Medulla oblongata (tissue), 1 donor: ENCODE data around the gene NUDCD3.
"Not testable (repeated sequence)": the region's sequence is repeated elsewhere in the genome, so short reads cannot be mapped to it uniquely, and the experiment has no call there.

ENCODE experiments used
- DNase-seq: peaks from one replicate; pipeline ENCODE4 v3.0.0-alpha.2; 2015; ENCODE audit errors: extremely low spot score

NUDCD3 gene

DNA sequence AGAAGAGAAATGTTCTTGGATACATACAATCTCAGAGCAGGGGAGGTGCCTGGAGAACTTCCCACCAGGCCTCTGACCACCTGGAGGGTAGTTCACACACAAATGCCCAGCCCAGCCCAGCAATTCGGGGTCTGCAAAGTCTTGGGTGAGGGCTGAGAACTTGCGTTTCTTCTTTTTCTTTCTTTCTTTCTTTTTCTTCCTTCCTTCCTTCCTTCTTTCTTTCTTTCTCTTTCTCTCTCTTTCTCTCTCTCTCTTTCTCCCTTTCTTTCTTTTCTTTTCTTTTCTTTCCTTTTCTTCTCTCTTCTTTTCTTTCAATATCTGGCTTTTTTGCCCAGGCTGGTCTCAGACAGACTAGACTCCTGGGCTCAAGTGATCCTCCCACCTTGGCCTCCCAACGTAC lies 28.3 kb upstream of the NUDCD3 start:
- no peak for DNase-seq

DNA sequence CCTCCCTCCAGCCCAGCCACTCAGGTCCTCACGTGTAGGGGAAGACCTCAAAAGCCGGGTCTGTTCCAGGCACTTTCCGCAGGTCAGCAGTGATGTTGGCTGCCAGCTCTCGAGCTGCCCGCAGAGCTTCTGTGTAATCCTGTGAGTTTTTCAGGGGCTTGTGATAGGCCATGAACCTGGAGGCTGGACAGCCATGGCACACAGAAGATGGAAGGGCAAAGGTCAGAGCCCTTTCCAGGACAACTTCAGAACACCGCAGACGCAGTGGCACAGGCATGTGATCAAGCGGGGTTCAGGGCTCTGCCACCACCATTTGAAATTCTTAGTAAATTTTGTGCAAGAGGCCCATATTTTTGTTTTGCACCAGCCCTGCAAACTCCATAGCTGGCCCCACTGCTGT lies 26.7 kb upstream of the NUDCD3 start:
- no peak for DNase-seq

DNA sequence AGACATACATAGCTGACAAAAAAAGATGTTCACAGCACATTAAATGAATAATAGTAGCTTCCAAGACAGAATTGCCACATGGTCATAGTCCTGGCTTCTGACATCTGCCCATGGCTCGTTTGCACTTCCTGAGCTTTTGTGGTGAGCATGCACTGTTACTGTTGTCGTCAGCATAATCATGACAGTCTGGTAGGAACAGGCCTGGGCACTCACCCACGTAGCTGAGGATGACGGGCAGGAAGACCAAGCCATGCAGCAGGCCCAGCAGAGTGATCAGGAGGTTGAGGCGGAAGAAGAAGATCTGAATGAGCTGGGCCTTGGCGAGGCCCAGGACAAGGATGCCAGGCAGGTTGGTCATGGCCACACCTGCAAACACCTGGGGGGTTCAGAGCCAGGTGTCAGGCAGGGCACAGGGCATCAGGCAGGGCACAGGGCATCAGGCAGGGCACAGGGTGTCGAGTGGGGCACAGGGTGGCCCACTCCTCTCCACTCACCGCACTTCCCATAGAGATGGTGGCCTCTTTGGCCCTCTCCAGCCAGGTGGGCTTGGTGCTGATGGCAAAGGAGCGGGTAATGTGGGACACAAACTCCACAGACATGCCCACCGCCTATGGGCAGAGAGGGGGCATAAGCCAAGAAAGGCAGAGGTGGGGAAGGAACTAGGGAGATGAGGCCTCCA lies 25.3 kb upstream of the NUDCD3 start:
- no peak for DNase-seq

DNA sequence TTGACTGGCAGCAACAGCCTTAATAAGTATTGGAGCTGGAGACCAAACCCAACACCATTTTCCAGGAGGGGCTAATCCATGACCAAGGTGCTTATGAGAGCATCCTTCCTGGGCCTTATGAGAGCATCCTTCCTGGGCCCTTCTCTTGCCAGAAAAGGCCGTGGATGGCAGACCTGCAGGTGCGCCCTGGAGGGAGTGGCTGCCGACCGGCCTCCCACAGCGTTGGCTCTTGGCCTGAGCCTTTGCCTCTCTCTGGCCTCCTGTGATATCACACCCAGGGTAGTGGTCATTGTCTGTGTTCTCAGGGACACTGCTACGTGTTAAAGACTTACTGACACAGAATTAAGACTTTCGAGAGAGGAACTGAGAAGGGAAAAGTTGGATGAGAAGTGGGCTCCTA lies 22.3 kb upstream of the NUDCD3 start:
- no peak for DNase-seq

DNA sequence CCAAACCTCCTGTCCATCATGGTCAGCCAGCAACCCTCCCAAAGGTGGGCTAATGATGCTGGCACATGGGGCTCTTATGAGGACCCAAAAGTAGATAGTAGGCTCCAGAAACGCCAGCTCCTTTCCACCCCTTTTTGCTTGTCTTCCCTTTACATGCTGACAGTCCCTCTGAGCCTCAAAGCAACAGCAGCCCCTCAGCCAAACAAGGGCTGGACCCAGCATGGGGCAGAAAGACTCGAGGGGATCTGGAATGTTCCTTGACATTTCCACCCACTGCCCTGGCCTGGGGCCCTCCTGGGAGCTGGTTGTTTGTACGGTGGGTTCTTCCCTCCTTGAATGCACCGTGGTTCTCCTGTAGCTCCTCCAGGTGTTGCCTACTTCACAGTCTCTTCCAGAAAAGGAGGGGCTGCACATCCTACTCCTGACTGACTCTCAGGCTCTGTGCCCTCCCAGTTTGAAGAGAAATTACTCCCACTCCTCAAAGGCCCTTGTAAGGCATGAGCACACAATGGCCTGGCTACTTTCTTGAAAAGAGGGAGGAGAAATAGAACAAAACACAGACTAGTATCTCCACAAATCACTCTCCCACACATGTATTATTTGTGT lies 21.5 kb upstream of the NUDCD3 start:
- no peak for DNase-seq

DNA sequence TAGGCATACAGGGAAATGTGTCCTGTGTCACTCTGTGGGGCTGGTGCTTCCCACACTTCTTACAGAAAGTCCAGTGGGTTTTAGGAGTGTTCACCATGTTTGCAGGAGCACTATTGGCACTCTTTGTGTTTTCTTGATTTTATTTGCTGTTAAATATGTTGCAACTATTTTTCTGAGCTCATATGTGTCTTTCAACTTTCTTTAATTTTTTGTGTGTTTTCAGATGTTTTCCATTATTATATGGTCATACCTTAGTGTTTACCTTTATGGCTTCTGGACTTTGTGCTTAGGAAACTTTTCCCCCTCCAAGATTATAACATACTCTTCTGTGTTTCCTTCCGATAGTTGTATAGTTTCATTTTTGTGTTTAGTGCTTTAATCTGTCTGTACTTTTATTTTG lies 20.8 kb upstream of the NUDCD3 start:
- no peak for DNase-seq

DNA sequence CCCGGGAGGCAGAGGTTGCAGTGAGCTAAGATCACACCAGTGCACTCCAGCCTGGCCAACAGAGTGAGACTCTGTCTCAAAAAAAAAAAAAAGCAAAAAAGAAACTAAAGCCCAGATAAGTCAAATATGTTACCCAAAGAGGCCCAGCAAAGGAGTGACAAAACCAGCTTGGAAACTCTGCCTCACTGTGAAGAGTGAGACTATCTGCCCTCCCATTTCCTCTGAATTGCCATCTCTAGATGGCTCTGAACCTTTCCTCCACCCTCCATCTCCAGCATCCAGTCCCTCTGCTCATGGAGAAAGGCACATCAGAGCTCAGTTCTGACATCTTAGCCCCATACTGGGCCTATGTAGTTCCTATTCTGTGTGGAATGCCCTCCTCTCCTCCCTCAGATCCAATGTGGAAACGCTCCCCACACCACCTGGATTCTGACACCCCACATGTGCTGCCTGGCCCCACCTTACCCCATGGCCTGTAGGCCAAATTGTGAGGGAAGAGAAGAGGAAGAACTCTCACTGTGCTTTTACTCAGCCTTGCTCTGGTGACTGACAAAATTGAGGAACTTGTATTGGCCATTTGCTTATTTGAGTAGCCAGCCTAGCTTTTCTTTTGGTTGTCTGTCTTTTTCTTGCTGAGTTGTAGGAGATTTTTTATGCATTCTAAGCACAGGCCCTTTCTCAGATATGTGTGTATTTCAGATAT lies 18.0 kb upstream of the NUDCD3 start:
- no peak for DNase-seq

DNA sequence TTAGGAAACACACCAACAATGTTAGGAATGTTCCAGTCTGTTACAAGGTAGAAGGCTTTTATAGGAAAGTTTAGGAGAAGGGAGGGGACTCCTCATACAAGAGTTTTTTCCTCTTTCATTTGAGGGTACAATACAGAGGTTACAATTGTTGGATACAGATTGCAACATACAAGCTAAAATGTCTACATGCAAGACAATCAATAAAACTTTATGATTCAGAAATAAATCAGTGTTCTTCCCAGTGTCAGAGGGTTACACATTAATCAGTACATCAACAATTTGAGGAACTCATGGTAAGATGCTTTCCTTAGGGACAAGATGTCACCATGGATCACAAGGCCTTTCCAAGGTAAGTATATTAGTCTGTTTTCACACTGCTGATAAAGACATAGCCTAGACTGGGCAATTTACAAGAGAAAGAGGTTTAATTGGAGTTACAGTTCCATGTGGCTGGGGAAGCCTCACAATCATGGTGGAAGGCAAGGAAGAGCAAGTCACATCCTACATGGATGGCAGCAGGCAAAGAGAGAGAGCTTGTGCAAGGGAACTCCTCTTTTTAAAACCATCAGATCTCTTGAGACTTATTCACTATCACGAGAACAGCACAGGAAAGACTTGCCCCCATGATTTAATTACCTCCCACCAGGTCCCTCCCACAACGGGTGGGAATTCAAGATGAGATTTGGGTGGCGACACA lies 16.3 kb upstream of the NUDCD3 start:
- DNase-seq, result not testable (repeated sequence)

DNA sequence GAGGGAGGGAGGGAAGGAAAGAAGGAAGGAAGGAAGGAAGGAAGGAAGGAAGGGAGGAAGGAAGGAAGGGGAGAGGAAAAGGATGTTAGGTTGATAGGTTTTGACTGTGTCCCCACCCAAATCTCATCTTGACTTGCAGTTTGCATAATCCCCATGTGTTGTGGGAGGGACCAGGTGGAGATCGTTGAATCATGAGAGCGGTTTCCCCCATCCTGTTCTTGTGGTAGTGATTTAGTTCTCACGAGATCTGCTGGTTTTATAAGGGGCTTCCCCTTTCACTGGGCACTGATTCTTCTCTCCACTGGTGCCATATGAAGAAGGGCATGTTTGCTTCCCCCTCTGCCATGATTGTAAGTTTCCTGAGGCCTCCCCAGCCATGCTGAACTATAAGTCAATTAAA lies 15.1 kb upstream of the NUDCD3 start:
- no peak for DNase-seq

DNA sequence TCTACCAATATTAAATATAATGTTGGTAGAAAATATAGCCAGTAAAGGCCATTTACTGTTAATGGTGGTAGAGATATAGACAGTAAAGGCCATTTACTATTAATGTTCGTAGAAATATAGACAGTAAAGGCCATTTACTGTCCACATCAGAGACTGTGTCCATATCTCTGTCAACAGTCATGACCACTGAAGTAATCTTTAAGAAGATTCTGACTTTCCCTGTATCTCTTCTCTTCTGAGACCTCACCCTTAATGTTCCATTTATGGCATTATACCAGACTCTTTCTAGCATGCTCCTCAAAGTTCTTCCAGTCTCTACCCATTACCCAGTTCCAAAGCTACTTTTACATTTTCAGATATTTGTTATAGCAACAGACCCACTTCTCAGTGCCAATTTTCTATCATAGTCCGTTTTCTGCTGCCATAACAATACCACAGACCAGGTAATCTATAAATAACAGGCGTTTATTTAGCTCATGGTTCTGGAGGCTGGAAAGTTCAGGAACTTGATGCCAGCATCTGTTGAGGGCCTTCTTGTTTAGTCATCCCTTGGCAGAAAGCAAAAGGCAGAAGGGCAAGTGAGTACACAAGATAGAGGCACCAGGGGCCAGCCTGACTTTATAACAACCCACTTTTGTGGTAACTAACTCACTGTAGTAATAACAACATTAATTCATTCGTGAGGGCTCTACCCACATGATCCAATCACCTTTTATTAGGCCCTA lies 7.9 kb upstream of the NUDCD3 start:
- no peak for DNase-seq

DNA sequence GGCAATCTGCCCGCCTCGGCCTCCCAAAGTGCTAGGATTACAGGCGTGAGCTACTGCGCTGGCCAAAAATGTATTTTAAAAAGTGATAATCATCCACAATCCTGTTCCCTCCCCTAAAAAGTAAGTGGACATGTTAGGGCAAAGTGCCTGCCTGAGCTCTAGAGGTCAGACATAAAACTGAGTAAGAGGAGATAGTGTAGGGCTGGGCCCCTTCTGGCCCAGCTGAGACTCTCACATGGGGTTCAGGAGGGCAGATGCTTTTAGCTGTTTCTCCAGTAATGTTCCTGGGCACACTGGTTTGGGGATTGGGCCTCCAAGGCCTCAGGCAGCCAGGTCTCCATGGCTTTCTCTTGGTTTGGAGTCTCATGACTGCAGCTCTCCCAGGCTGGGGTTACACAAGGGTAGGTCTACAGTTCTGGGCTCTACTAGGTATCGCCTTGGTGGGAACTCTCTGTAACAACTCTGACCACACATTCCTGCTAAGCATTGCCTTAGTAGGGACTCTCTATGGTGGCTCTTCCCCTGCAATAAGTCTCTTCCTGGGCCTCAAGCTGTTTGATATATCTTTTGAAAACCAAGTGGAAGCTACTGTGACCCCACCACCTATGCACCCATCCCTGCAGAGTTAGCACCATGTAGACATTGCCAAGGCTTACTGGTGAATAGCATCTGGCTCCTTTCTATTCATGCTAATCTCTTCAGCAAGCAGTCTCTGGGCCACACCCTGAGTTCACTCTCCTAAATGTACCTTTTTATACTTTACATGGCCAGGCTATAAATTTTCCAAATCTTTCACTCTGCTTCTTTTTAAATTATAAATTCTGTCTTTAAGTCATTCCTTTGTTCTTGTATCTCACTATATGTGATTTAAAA lies 6.9 kb upstream of the NUDCD3 start:
- no peak for DNase-seq

DNA sequence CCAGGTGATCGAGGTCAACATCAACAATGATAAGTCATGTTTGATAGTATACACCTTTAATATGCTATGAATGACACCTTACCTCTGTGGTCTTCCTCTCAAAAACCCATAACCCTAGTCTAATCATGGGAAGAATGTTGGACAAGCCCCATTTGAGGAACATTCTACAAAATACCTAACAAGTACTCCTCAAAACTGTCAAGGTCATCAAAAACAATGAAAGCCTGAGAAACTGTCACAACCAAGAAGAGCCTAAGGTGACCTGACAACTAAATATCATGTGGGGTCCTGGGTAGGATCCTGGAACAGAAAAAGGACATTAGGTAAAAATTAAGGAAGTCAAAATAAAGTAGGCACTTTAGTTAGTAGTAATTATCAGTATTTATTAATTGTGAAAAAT lies 5.9 kb upstream of the NUDCD3 start:
- DNase-seq, result no peak

DNA sequence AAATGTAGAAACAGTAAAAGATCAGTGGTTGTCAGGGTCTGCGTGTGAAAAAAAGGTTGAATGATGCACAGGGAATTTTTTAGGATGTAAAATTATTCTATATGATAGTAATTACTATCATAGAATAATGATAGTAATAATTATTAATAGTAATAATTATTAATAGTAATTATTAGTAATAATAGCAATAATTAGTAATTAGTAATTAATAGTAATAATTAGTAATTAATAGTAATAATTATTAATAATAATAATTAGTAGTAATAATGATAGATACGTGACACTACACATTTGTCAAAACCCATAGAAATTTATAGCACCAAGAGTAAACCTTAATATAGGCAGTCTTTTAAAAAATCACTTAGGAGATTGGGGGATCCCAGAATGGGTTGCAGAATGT lies 4.5 kb upstream of the NUDCD3 start:
- no peak for DNase-seq

DNA sequence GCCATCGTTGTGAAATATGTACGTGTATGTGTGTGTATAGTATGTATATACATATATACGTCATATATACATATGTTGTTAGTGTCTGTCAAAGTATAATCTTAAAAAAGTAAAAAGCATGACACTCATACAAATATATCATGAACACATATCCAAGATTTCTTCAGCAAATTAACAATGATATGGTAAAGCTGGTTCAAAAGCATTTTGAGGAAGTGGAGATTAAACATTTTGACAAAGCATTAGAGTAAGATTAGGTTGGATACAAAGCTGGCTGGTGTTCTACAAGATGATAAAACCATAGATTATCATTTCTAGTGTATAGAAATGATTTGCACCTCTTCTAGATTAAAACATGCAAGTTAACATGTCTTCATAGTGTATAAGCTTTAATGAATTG lies 771 bp upstream of the NUDCD3 start:
- DNase-seq, result no peak

DNA sequence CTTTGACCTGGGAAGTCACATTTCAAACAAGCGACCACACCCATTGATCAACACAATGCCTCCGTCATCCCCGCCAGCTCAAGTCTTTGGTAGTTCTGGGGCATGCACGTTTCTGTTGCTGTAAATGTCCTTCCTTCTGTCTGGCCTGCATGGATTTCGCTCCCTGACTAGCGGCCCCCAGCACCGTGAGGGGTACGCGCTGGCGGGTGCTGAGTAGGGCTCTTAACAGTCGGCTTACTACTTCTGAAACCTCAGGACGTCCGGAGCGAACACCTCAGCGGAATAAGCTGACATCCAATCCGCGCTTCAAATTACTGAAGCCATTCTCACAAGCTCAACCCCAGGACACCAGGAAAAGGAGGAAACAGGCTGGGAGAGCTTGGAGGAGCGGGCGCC lies 505 bp downstream of the NUDCD3 start:
- no peak for DNase-seq

DNA sequence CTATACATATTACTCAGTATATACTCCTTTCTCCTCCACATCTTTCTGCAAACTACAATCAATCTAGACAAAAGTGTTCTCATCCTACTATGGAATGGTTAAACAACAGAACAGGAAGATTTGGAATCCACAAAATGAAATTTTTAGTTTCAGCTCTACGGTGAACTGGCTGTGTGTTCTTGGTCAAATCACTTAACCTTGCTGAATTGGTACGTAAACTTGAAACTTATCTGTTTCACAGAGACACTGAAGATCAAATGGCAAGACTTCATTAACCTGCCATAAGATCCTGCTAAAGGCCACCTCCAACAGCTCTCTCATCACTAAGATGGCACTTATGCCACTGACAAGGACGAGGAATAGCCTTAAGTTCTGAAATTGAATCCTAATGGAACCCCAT lies 1.5 kb downstream of the NUDCD3 start:
- no peak for DNase-seq

DNA sequence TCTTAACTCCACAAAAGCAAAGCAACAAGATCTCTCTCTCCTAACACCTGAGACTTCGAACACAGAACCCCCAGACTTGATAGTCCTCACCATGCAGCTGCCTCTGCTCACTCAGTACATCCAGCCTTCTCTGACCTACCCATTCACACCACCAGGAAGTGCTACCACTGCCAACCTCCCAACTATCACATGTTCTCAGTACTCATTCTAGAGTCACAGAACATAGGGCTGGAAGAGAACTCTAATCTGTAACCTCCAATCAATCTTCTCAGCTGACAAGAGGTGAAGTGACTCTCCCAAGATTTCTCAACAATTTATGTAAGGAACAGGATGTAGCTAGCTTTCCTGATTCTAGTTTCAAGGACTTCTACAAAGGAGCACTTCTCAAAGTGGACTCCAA lies 3.8 kb downstream of the NUDCD3 start:
- DNase-seq, result no peak

DNA sequence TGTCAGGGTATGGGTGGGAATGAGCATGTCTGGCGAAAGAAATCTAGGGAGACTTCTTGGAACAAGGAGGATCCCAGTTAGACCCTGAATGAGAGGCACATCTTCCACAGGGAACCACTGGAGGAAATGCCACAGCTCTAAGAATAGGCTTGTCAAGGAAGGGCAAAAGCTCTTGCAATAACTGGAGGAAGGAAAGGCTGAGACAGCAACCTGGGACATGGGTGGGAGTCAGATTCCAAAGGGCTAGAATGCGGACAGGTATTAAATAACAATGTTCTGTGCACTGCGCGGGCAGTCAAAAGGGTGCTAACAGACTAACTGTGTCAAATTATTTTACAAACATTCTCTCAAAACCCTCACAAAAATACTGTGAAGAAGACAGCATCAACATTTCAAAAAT lies 4.5 kb downstream of the NUDCD3 start:
- DNase-seq, result no peak

DNA sequence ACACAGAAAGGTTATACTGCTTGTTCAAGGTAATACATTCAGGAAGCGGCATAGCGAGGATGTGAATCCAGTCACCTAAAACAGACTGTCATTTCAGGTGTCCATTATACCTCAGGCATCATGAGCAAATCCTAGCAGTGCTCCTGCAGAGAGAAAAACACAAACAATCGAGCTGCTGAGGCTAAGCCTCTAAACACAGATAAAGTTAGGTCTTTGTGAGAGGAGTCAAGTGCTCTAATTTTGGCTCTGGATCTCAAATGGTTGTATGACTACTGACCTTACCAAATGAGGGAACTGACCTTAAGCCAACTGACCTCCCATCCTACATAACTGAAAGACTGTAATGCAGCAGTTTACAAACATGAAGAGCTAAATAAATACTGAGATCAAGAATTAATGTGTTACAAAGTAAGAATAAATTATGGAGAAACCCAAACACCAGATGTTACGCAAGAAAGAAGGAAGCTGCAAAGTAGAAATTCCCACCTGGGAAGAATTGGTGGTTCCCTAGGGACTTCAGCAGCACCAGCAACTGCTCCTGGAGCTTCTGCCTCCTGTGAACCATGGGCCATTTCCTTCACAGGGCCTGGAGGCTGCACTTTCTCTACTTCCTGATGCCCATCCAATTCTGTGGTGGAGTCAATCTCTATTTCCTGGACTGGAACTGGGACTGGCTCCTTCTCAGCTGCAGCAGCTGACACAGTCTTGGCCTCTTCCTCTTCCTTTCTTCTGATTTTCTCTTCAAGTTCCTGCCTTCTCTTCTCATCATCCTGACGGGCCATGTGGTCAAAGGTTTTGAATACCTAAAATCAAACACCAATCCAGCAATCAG lies 5.8 kb downstream of the NUDCD3 start:
- DNase-seq, result no peak
